ENCODE measurements around the gene CACNA1F.
"Not testable (repeated sequence)": the region's sequence is repeated elsewhere in the genome, so short reads cannot be mapped to it uniquely, and the experiment has no call there.

The CACNA1F gene

DNA sequence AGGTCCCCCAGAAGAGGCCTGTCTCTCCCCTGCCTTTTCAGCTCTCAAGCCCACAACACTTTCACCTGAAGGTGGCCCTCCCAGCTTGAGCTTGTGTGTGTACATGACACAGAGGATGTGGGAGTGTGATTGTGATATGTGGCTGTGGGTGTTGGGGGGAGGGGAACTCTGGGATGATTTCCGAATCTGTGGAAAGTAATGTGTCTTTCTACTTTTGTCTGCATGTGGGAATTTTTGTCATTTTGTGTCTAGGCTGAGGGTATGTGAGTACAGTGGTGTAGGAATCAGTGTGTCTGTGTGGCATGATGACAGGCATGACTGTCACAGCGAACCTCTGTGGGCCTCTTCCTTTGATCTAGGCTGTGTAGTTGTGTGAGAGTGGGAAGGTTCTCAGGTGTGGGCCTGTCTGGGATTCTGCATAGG lies 39.6 kb downstream of the CACNA1F start:
- DNase-seq, result no peak

DNA sequence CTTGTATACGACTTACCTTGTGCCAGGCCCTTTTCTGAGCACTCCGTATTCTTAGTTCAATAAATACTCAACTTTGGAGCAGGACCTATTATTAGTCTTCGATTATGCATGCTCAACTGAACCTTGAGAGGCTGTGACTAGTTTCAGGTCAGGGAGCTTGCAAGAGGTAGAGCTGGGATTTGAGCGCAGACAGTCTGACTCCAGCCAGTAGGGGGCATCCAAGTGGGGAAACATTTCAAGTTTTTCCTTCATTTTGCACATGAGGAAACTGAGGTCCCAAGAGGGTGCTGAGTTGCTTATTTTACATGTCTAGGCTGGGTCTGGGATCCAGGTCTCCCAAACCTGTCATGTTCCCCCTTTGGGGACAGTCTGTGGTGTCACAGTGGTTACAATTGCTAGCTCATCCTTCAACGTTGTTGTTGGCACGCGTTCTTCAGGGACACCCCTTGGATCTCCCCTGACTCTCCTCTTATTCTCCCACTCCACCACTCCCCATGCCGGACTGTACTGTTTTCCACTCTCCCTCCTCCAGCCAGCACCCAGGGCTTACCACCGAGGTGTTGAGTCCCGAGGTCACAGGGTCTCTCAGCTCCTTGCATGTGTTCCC lies 40.3 kb downstream of the CACNA1F start:
- no peak for DNase-seq

DNA sequence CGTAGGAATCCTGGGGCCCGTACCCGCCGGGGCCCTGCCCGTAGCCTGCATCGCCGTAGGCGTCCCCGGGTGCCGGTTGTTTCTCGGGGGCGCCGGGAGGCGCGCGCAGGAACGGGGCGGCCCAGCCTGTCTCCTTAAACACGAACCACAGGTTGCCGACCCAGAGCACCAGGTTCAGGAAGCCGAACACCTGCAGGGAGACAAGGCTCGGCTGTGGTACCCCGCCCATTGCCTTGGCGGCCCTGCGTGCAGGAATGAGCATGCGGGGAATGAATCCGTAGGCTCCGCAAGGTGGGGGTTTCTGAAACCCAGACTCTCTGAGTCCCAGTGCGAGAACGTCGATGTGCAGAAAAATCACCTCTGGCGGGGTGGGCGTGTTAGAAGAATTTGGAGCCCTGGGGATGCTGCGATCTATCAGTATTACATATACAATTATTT lies 41.5 kb downstream of the CACNA1F start:
- DNase-seq, result no peak

DNA sequence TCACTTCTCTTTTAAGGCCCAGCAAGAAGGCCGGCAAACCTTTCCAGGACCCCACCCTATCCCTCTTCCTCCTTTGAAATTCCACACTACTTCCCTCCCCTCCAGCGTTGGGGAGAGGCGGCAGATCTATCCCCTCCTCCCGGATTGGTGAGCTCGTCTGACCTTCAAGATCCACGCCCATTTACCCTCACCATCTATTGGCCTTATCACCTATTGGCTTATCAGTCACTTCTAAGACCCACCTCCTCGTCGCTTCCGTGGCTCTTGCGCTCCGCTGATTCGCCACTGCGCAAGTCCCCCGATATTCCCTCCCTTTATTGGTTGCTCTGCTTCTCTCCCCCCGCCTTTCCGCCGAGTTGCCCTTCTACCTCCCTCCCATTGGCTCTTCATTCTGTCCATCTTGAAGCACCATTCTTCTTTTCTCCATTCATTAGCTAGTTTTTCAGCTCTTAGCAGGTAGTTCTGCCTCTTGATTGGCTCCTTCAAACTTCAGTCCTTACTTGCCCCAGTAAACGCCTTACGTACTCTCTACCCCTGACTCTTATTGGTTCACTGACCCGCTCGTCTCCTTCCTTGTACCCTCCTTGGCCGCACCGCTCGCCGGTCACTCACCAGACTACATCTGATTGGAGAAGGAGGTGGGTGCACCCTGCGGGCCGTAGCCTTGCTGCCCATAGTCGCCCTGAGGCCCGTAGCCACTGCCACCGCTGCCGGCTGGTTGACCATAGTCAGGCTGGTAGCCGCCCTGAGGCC lies 42.1 kb downstream of the CACNA1F start:
- DNase-seq, result peak; percentile 96

DNA sequence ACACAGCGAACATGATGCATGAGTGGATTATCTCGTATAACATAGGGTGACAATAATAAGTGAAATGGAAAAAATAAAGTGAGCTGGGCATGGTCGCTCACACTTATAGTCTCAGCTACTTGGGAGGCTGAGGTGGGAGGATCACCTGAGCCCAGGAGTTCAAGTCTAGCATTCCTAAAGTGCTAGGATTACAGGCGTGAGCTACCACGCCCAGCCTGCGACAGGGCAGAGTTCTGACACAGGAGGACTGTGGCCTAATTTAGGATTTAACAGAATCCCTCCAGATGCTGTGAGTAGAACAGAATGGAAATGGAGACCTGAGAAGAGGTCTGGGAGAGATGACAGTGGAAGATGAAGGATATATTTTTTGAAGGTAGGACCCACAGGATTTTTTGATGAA lies 43.5 kb downstream of the CACNA1F start:
- DNase-seq, result no peak

DNA sequence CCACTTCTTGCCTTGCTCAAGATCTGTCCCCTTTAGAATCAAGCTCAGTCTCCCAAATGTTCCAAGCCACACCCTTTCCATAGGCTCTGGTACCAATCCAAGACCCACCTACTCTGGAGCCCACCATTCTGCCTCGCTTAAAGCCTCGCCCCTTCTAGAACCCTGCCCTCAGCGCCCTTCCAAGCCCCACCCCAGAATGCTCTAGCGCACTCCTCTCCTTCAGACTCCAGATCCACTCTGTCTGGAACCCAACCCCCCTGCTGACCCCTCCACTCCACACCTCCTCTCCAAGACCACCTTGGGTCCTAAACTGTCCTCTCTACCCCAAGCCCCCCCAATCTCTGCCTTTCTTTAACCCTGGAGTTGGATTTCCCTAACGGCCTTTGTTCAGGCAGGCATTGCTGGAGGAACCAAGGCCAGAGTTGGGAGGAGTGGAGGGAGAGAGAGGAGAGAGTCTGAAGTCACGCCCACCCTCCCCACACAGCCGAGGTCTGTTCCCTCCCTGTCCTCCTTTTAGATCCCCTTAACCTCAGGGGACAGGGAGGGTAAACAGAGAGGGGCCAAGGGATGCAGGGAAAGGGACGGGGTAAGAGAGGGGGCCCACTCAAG lies 44.6 kb downstream of the CACNA1F start:
- DNase-seq, result no peak

GRCh38 chrX:49187526-49187925 lies 45.6 kb downstream of the CACNA1F start:
- no peak for DNase-seq

- DNase-seq, result no peak
Observed at GRCh38 chrX:49187028-49187394, 46.1 kb downstream of the CACNA1F start.

- peak; percentile 75 for DNase-seq
Observed at GRCh38 chrX:49186125-49187027, 46.8 kb downstream of the CACNA1F start, which contains the start of gene PRICKLE3. Gene PRICKLE3 (minus strand): TSS chrX:49186373. CDS start chrX:49186297, 76 bp downstream.

GRCh38 chrX:49184294-49185281 lies 48.6 kb downstream of the CACNA1F start:
- peak; percentile 31 for DNase-seq

DNA sequence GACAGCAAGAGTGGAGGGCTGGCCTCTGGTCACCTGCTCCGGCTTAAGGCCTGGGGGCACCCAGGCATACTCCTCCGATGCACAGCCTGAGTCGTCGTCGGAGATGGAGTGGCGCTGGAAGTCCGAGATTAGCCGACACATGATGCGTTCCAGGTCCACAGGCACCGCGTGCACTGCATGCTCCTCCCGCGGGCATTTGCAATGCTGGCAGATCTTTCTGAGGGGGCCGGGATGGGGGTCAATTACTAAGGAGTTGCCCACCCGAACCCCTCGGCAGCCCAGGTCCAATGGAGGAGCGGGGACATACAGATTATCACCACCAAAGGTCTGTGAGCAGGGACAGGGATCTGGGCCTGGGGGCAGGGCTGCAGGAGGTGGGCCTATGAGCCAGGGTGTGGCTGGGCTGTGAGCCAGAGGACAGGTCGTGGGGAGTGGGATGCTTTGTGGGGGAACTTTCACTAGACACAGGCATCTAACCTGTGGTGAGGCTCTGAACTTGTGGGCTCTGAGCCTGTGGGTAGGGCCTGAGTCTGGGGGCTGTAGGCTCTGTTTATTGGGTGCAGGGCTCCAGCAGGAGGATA lies 49.3 kb downstream of the CACNA1F start:
- DNase-seq, result no peak

GRCh38 chrX:49179358-49179757 lies 53.8 kb downstream of the CACNA1F start:
- no peak for DNase-seq

GRCh38 chrX:49178537-49178936 lies 54.6 kb downstream of the CACNA1F start:
- no peak for DNase-seq

DNA sequence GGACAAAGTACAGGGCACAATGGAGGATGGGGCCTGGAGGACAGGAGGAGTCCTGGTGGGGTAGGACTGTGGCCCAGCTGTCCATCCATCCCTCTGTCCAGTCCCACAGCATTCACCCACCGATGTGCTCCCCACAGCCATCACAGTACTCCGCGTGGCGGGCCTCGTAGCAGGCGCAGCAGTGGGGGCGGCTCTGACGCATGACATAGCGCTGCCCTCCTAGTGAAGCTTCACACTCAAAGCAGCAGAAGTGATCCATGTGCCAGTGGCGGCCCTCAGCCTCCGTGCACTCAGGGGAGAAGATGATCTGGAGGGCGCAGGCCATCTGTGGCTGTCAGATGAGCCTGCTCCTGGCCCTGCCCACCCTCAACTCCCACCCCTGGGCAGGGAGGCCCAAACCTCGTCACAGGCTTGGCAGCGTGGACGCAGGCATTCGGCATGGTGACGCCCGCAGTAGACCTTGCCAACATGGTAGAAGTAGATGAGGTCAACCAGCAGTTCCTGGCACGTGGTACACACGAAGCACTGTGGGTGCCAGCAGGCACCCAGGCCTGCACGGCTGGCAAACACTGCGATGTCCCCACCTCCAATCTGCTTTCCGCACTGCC lies 55.2 kb downstream of the CACNA1F start:
- no peak for DNase-seq

- peak; percentile 34 for DNase-seq
Observed at GRCh38 chrX:49177338-49177833, 55.8 kb downstream of the CACNA1F start.

GRCh38 chrX:49176421-49177326 lies 56.5 kb downstream of the CACNA1F start:
- DNase-seq, result peak; percentile 46

DNA sequence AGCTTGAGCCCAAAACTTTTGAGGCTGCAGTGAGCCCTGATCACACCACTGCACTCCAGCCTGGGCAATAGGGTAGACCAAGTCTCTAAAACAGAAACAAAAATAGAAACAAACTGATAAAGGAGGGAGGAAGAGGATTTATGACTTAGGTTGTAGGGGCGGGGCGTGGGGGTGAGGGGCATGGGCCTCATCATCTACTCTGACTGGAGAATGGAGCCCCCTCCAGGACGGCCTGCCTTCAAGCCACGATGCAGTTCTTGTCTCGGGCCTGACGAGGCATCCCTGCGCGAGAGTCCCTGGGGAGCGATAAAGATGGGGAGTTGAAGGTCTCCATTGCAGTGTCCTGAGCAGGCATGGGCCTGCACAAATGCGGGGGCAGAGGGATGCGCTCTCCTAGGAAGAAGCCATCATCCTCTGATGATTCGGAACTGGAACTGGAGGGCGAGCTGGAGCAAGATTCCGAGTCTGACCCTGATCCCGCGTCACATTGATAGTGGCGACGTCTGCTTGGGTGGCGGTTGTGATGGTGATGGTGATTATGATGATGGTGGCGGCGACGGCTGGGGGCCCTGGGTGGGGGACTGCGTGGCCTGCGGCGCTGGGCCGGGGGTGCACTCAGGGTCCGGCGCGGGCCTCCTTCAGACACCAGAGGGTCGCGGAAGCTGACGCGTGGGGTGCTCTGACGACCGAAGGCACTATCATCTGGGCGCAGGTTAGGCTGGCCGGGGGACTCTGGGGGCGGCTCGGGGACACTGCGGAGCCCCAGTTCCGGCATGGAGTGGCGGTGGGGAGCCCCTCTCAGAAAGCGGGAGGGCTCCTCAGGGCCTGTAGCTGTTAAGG lies 57.5 kb downstream of the CACNA1F start:
- no peak for DNase-seq

DNA sequence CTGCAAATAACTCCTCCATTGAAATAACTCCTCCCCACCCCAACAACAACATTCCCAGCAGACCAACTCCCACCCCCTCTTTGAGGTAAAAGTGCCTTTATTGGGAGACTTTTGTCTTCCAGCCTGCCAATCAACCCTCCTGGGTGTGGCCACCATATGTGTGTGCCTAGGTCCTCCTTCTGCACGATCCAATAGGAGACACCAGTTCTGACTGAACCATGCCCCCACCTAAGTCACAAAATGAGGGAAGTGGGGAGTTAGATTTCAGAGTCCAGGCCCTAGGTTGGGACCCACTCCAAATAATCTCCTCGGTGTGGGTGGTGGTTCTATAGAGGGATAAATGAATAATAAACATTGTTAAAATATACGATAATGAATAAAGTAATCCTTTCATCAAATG lies 58.4 kb downstream of the CACNA1F start:
- DNase-seq, result no peak

DNA sequence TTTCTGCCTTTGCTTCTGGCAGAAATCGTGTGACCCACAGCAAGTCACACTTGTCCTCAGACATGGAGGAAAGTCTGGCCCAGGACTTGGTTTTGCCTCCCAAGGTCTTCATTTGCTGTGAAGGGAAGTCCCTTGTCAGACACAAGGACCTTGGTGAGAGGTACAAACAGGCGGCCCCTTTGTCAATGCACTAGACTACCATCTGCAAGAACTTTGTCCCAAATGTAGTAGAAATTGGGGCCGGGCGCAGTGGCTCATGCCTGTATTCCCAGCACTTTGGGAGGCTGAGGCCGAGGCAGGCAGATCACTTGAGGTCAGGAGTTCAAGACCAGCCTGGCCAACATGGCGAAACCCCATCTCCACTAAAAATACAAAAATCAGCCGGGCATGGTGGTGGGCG lies 59.6 kb downstream of the CACNA1F start:
- DNase-seq, result not testable (repeated sequence)
